ENCODE data around the gene EOLA2.
"Not testable (repeated sequence)": the region's sequence is repeated elsewhere in the genome, so short reads cannot be mapped to it uniquely, and the experiment has no call there.

EOLA2 gene

DNA sequence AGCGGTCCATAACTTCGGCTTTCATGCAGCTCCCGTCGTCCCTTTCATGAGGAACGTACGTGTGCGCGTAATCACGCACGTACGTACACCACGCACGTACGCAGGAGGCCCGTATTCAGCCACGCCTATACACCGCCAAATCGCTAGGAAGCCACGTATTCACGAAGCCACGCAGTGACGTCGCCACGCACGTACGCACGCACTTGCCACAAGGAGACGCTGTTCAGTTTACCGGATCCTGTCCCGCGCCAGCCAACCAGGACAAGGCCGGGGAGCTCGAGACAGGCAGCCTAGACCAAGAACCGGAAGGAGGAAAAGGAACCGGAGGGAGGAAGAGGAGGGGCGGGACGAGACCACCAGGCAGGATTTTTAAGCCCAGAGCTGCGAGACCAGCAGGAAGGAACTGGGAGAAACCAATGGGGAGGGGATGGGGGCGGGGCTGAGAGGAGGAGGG, at the start of gene EOLA2:
TSS of gene EOLA2 (minus strand) at position 65 of the 454 bp plus-strand sequence. CDS start 4,617 bp downstream, outside the sequence.
- DNase-seq (ENCODE audit: low read depth, low spot score): peak; percentile 85

DNA sequence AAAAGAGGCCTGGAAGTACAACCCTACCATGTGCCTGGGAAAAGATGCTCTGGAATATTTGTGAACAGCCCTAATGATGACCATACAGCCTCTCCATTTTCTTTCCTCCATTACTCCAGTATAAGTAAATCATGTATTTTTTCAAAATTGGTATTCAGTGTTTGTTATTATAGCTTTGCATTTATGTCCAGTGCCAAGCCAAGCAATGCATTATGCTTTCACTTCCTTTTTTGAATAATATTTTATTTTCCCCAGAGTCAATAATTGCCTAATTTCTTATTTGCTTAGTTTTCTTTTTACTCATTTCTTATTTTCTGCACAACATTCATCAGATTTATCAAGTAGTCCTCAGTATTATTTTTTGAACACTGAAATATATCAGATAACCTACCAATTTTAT, 49.3 kb upstream of the EOLA2 start:
- DNase-seq (ENCODE audit: low read depth, low spot score): no peak

DNA sequence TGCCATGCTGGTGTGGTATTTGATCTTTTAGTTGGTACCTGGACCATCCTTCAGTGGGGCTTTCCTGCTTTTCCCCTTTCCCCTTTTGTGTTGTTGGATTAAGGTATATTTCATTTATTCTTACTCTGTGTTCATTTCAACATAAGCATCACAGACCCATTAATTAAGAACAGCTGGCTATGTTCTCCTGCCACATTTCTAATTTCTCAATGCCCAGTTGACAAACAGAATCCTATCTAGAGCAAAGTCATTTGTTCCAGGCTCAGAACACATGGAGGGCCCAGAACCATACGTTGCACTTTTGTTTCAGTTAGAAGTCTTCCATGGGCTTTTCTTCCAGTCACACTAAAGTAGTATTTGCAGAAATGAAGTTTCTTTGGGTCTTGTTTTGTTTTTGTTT, 46.1 kb upstream of the EOLA2 start:
- DNase-seq (ENCODE audit: low read depth, low spot score): no peak

GRCh38 chrX:149982310-149982709, 44.0 kb upstream of the EOLA2 start:
- no peak for DNase-seq (ENCODE audit: low read depth, low spot score)

GRCh38 chrX:149979126-149979644, 40.9 kb upstream of the EOLA2 start:
- DNase-seq (ENCODE audit: low read depth, low spot score): no peak

- no peak for DNase-seq (ENCODE audit: low read depth, low spot score)
Measured at GRCh38 chrX:149962859-149963757, 24.8 kb upstream of the EOLA2 start.

DNA sequence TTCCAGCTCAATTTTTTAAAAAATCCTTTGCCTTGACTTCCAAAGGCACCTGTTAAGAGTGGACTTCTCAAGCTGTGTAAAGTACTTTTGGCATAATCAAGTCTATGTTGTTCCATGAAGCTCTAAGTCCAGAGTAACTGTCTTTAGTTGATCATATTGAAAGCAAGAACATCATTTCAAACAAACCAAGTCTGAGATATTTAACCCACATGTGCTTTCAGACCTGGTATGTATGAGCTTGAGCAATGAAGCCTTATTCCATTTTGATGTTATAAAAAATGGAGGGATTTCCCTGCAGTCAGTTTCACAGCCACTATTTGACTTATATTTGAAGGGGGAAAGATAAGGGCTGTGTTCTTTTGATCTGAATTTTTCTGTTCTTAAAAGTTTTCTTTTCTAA, 23.7 kb upstream of the EOLA2 start:
- no peak for DNase-seq (ENCODE audit: low read depth, low spot score)

DNA sequence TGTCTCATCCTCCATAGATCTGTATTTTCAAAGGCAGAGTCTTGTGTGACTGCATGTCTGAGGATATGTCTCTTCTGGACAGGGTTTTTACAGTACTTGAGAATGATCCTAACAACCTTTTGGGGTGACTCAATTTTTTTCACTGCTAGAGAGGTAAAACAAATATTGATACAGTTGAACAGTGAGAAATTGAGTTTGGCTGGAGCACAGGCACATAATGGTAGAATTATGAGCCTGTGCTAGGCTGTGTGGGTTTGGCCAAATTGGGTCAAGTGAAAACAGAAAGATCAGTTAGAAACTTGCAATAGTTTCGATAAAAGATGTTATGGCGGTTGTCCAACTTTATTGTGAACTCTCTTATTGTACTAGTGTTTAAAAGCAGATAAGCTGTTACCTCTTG, 23.3 kb upstream of the EOLA2 start:
- no peak for DNase-seq (ENCODE audit: low read depth, low spot score)

GRCh38 chrX:149950681-149951080, 12.4 kb upstream of the EOLA2 start:
- no peak for DNase-seq (ENCODE audit: low read depth, low spot score)

- no peak for DNase-seq (ENCODE audit: low read depth, low spot score)
Measured at GRCh38 chrX:149949743-149950436, 11.6 kb upstream of the EOLA2 start.

- DNase-seq (ENCODE audit: low read depth, low spot score): no peak
Measured at GRCh38 chrX:149948016-149948415, 9.7 kb upstream of the EOLA2 start.

DNA sequence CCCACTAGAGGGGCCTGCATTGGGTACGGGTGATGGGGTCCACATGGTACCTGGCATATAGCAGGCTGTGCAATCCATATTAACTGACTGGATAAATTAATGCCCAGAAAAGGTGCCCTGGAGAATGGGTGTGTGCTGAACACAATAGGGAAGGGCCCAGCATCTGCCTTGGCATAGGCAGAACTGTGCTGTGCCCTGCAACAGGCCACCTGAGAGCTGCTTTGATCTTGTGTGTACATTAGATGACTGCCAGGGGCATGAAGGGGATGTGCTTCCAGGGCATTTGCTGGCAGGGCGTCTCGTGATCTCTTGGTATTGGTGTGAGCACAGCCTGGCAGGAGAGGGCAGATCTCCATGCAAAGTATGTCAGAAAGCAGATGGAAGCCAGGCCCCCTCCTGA, 8.6 kb upstream of the EOLA2 start:
- not testable (repeated sequence) for DNase-seq (ENCODE audit: low read depth, low spot score)

DNA sequence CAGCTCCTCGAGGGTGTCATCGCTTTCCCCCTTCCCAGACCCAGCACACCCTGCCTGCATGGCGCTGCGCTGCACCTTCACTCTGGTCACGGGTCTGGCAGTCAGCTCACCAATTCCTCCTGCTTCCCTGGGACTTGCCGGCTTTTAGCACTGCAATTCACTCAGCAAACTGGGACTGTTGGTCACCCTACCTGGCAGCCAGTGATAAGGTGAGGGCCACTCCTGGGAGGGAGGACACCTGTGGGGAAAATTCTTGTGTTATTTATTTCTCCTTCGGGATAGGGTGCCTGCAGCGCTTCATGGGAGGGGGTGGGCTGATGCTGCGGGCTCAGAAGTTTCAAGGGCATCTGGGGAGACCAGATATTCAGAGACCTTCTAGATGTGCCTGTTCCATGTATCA, 7.5 kb upstream of the EOLA2 start:
- DNase-seq (ENCODE audit: low read depth, low spot score): not testable (repeated sequence)

DNA sequence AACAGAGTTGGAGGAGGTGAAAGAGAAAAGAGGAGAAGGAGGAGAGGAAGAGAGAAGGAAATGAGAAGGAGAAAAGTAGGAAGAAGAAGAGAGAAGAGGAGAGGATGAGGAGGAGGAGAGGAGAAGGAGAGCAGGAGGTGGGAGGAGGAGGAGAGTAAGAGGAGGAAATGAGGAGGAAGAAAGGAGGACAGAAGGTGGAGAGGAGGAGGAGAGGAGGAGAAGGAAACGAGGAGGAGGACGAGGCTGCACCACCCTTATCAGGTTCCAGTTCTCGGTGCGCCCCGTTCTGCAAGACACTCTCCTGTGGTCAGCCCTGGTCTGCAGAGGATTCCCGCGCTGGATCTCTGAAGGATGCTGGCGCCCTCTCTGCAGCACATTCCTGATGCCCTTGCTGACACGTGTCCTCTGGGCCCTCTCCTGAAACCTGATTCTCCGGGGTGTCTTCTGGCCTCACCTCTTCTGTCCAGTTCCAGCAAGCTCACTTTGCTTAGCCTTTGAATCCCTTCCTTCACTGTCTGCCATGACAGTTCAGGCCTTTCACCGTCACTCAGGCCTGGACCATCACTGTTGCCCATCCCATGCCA, 6.9 kb upstream of the EOLA2 start:
- not testable (repeated sequence) for DNase-seq (ENCODE audit: low read depth, low spot score)

- not testable (repeated sequence) for DNase-seq (ENCODE audit: low read depth, low spot score)
Measured at GRCh38 chrX:149940674-149941024, 2.4 kb upstream of the EOLA2 start.

- peak; percentile 68 for DNase-seq (ENCODE audit: low read depth, low spot score)
Measured at GRCh38 chrX:149939905-149940673, 1.8 kb upstream of the EOLA2 start.

GRCh38 chrX:149939655-149939904, 1.3 kb upstream of the EOLA2 start:
- no peak for DNase-seq (ENCODE audit: low read depth, low spot score)

DNA sequence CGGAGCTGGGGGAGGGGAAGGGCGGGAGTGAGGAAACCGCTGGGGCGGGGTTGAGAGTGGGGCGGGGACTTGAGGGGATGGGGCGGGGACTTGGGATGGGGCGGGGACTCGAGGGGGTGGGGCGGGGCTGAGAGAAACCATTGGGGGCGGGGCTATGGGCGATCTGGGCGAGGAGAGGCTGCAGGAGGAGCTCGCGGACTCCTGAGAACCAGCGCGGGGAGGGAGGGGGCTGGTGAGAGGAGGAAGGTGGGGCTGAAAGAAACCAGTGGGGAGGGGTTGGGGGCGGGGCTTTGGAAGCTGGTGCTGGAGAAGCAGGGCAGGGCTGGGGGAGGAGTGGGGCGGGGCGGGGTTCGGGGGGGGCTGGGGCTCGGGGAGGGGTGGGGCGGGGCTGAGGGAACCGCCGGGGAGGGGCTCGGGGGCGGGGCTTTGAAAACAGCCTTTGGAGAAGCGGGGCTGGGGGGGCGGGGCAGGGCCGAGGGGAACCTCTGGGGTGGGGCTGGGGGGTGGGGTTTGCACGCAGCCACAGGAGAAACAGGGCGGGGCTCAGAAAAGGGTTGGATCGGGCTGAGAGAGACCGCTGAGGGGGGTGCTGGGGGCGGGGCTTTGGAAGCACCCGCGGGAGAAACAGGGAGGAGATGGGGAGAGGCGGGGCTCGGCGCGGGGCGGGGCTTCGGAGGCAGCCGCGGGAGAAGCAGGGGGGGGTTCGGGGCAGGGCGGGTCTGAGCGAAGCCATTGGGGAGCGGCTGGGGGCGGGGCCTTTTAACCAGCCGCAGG, 777 bp upstream of the EOLA2 start:
- peak; percentile 74 for DNase-seq (ENCODE audit: low read depth, low spot score)

- no peak for DNase-seq (ENCODE audit: low read depth, low spot score)
Measured at GRCh38 chrX:149937871-149938426, 342 bp downstream of the EOLA2 start.

DNA sequence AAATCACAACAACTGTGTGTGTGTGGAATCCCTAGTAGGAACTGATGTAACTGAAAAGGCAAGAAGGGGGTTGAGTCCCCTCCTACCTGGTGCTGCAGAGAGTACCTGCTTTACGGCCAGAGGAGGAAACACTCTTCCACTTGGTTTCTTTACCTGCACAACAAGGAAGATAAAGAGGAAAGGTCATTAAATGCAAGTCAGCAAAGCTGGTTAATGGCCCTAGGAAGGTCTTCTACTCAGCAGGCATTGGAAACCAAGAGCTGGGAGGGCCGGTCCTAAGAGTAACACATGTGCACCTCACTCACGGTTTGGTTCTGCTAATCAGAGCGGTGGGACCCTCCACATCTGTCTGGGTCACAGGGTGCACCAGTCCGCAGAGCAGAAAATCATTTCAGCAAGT, 963 bp downstream of the EOLA2 start:
- DNase-seq (ENCODE audit: low read depth, low spot score): not testable (repeated sequence)

- DNase-seq (ENCODE audit: low read depth, low spot score): not testable (repeated sequence)
Measured at GRCh38 chrX:149933547-149933946, 4.7 kb downstream of the EOLA2 start.
